Neutrophil (primary cell): ENCODE results near the gene PRR20B.
"Not testable (repeated sequence)": the region's sequence is repeated elsewhere in the genome, so short reads cannot be mapped to it uniquely, and the experiment has no call there.

Source experiments
- H3K27ac ChIP-seq: fragments of 200-600 bp; sonication (generic); 2 replicates; pipeline ENCODE4 v1.5.1; 2016; ENCODE audit warnings: mild to moderate bottlenecking, moderate library complexity
- H3K27me3 ChIP-seq: fragments of 200-600 bp; sonication (generic); 2 replicates; pipeline ENCODE4 v1.6.0; 2016; ENCODE audit warnings: mild to moderate bottlenecking
- H3K36me3 ChIP-seq: fragments of 200-600 bp; sonication (generic); 2 replicates; pipeline ENCODE4 v1.5.1; 2017
- H3K4me1 ChIP-seq, 2 experiments: fragments of 200-600 bp in 1 of 2; sonication (generic) in 1 of 2; 1 replicate in 1 of 2; 2 replicates in 1 of 2; pipeline versions ENCODE4 v1.5.1 to v1.6.1; 2013 to 2016; ENCODE audit warnings: low read depth in 1 of 2, low read length in 1 of 2, mild to moderate bottlenecking in 1 of 2, moderate library complexity in 1 of 2; ENCODE audit not compliant: control insufficient read depth in 1 of 2, insufficient read depth in 1 of 2
- H3K4me3 ChIP-seq, 2 experiments: fragments of 200-600 bp in 1 of 2; sonication (generic) in 1 of 2; 1 replicate in 1 of 2; 2 replicates in 1 of 2; pipeline ENCODE4 v1.5.1; 2013 to 2016; ENCODE audit warnings: low read depth in 1 of 2, low read length in 1 of 2, mild to moderate bottlenecking in 1 of 2, moderate library complexity in 1 of 2
- H3K9me3 ChIP-seq: fragments of 200-600 bp; sonication (generic); 2 replicates; pipeline ENCODE4 v1.5.1; 2016
- TF ChIP-seq, protein P1 (sequence below): fragments of 200-600 bp; sonication (generic); IDR thresholded peaks from 2 replicates; pipeline ENCODE4 v1.5.1; 2016; ENCODE audit warnings: antibody characterized with exemption

Gene PRR20B

DNA sequence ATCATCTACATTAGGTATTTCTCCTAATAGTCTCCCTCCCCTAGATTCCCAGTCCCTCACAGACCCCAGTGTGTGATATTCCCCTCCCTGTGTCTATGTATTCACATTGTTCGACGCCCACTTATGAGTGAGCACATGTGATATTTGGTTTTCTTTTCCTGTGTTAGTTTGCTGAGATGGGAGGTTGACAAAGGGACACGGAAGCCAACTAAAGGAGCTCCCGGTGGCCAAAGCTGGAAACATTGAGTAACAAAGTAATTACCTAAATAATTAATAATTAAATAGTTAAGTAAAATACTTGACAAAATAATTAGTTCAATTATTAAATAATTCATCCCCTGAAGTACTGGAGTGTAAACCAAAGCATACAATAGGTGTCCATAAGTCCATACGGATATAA, 8.3 kb upstream of the PRR20B start:
- TF ChIP-seq, protein P1, sequence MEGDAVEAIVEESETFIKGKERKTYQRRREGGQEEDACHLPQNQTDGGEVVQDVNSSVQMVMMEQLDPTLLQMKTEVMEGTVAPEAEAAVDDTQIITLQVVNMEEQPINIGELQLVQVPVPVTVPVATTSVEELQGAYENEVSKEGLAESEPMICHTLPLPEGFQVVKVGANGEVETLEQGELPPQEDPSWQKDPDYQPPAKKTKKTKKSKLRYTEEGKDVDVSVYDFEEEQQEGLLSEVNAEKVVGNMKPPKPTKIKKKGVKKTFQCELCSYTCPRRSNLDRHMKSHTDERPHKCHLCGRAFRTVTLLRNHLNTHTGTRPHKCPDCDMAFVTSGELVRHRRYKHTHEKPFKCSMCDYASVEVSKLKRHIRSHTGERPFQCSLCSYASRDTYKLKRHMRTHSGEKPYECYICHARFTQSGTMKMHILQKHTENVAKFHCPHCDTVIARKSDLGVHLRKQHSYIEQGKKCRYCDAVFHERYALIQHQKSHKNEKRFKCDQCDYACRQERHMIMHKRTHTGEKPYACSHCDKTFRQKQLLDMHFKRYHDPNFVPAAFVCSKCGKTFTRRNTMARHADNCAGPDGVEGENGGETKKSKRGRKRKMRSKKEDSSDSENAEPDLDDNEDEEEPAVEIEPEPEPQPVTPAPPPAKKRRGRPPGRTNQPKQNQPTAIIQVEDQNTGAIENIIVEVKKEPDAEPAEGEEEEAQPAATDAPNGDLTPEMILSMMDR, result no peak
- H3K4me3 ChIP-seq, result no peak overlapping the region
- no peaks in the 10 kb centered on the region for H3K36me3 ChIP-seq
- H3K27me3 ChIP-seq, result no peaks in the 10 kb centered on the region
- no peak overlapping the region for H3K27ac ChIP-seq
- H3K4me1 ChIP-seq, result no peaks in the 10 kb centered on the region
- no peaks in the 10 kb centered on the region for H3K9me3 ChIP-seq

DNA sequence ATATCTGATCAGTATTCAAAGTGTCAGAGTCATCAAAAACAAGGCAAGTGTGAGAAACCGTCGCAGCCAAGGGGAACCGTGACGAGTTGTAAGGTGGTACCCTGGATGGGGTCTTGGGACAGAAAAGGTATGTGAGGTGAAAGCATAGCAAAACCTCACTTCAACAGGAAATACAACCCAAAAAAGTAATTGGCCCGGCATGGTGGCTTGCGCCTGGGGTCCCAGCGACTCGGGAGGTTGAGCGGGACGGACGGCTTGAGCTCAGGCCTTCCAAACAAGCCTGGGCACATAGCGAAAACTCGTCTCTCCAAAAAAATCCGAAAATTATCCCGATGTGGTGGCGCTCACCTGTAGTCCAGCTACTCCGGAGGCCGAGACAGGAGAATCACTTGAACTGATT, 7.5 kb upstream of the PRR20B start:
- not testable (repeated sequence) for H3K36me3 ChIP-seq, H3K27me3 ChIP-seq, H3K27ac ChIP-seq, H3K9me3 ChIP-seq, H3K4me1 ChIP-seq, H3K4me3 ChIP-seq

DNA sequence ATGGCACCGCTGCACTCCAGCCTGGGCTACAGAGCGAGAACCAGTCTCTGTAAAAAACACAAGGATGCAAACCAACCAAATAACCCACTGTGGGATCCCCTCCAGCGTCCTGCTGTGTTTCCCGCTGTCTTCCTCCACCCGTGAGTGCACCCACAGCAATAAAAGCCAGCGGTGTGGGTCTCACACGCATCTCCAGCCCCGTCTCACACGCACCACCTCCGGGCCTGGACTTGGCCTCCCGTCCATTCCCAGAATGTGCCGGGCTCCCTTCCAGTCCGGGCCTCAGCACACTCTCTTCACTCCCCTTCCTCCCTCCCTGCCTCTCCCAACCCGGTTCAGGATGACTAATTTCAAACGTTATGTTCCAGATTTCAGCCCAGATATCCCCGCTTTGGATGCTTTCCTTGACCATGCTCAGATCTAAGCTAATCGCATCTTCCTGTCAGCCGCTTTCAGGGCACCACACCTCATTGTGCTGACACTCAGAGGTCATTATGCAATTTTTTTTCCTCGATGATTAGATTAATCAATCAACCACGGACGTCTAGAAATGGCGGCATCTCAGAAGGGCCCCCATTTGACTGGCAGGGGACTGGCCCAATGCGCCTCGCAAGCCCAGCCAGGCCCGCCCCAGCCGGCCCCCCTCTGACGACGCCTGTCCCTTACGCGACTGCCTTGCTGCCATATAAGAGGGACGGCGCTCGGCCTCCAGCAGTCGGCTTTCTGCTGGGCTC, 6.9 kb upstream of the PRR20B start, which contains the start of gene PRR20A:
PRR20A (plus strand) TSS at position 684 of the 734 bp plus-strand sequence. CDS start 387 bp downstream, outside the sequence.
- H3K4me1 ChIP-seq, result not testable (repeated sequence)

DNA sequence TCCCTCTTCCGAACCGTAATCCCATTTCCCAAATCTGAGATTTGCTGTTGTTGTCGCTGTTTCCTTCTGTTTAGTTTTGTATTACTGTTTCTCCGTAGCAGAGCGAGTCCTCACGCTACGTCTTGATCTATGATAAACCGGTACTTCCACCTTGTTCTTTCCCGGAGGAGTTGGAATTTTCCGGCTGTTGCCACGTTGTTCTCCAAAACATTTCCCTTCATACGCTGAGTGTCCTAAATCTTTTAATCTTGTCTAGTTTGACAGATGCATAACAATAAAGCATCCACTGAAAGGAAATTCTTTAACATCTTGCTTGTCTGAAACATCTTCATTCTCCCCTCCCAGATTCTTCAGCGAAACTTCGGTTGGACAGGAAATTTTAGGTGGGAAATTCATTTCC, 818 bp downstream of the PRR20B start:
- not testable (repeated sequence) for H3K27me3 ChIP-seq, H3K9me3 ChIP-seq, H3K27ac ChIP-seq, H3K36me3 ChIP-seq, H3K4me3 ChIP-seq, H3K4me1 ChIP-seq

More for the DNA sequence above, 6.9 kb upstream of the PRR20B start, which contains the start of gene PRR20A:
- H3K9me3 ChIP-seq, H3K4me3 ChIP-seq, H3K36me3 ChIP-seq, H3K27me3 ChIP-seq, H3K27ac ChIP-seq: not testable (repeated sequence)

DNA sequence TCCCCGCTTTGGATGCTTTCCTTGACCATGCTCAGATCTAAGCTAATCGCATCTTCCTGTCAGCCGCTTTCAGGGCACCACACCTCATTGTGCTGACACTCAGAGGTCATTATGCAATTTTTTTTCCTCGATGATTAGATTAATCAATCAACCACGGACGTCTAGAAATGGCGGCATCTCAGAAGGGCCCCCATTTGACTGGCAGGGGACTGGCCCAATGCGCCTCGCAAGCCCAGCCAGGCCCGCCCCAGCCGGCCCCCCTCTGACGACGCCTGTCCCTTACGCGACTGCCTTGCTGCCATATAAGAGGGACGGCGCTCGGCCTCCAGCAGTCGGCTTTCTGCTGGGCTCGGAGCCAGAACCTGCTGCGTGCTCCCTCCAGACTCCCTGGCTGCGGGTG, 6.5 kb downstream of the PRR20B start, which contains the start of gene PRR20C:
PRR20C (plus strand) TSS at position 301 of the 400 bp plus-strand sequence. CDS start 387 bp downstream, outside the sequence.
- H3K27me3 ChIP-seq, H3K36me3 ChIP-seq, H3K4me1 ChIP-seq, H3K27ac ChIP-seq, H3K9me3 ChIP-seq, H3K4me3 ChIP-seq: not testable (repeated sequence)

DNA sequence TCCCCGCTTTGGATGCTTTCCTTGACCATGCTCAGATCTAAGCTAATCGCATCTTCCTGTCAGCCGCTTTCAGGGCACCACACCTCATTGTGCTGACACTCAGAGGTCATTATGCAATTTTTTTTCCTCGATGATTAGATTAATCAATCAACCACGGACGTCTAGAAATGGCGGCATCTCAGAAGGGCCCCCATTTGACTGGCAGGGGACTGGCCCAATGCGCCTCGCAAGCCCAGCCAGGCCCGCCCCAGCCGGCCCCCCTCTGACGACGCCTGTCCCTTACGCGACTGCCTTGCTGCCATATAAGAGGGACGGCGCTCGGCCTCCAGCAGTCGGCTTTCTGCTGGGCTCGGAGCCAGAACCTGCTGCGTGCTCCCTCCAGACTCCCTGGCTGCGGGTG, 13.0 kb downstream of the PRR20B start, which contains the start of gene PRR20D:
PRR20D (plus strand) TSS at position 301 of the 400 bp plus-strand sequence. CDS start 387 bp downstream, outside the sequence.
- not testable (repeated sequence) for H3K27ac ChIP-seq, H3K36me3 ChIP-seq, H3K9me3 ChIP-seq, H3K4me3 ChIP-seq, H3K4me1 ChIP-seq, H3K27me3 ChIP-seq

DNA sequence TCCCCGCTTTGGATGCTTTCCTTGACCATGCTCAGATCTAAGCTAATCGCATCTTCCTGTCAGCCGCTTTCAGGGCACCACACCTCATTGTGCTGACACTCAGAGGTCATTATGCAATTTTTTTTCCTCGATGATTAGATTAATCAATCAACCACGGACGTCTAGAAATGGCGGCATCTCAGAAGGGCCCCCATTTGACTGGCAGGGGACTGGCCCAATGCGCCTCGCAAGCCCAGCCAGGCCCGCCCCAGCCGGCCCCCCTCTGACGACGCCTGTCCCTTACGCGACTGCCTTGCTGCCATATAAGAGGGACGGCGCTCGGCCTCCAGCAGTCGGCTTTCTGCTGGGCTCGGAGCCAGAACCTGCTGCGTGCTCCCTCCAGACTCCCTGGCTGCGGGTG, 19.6 kb downstream of the PRR20B start, which contains the start of gene PRR20E:
PRR20E (plus strand) TSS at position 301 of the 400 bp plus-strand sequence. CDS start 387 bp downstream, outside the sequence.
- H3K36me3 ChIP-seq, H3K27ac ChIP-seq, H3K4me3 ChIP-seq, H3K27me3 ChIP-seq, H3K9me3 ChIP-seq, H3K4me1 ChIP-seq: not testable (repeated sequence)

DNA sequence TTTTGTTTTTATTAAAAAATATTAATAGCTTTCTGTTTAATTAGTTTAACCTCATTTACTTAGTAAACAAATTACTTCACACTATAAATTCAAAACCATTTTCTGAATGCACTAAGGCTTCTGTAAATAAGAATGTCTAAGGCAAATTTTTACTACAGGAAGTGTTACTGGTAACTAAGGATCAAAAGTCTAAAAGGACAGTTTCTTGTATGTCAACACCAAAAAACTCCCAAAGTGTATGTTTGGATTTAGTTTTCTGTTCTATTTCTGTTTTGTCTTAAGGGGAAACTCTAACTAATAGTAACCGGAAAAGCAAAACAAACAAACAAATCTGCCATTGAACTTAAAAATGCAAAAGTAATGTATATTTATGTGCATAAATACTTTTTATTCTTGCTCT, 44.4 kb downstream of the PRR20B start:
- H3K27ac ChIP-seq, result no peak overlapping the region
- no peak overlapping the region for H3K4me3 ChIP-seq
- TF ChIP-seq, protein P1, result no peak
- H3K27me3 ChIP-seq, result no peaks in the 10 kb centered on the region
- no peaks in the 10 kb centered on the region for H3K36me3 ChIP-seq
- no peaks in the 10 kb centered on the region for H3K9me3 ChIP-seq
- no peaks in the 10 kb centered on the region for H3K4me1 ChIP-seq
